HepG2 (cell line): Measurements from ENCODE around the gene CPXM2. TPM values are rescaled to one million over a fixed set of nuclear protein-coding genes. Genes with fewer than 3 reads are reported as not detected.

Experiments
- ATAC-seq: fragments of 200-7000 bp; cut with Tn5 transposase; 3 replicates; pipeline ENCODE4 v1.9.1; 2020; ENCODE audit warnings: mild to moderate bottlenecking, moderate library complexity
- BruUV-seq: library from RNA; stranded (reverse); fragments of 400-500 nt; replicated peaks from 2 replicates; lab custom pipeline; 2021; lab: Mats Ljungman, UMichigan
- CTCF ChIA-PET: fragments of 300-600 bp; formaldehyde crosslinking; extraction: SDS; loops from one replicate; lab custom pipeline; 2021; ENCODE audit warnings: low total read pairs, inconsistent platforms, low intra/inter-chr PET ratio; lab: Yijun Ruan, JAX
- POLR2A ChIA-PET: fragments of 350-600 bp; sonication (Branson Sonifier 250); formaldehyde crosslinking; loops from one replicate; lab custom pipeline; 2020; ENCODE audit warnings: antibody characterized with exemption, inconsistent platforms; lab: Yijun Ruan, JAX
- DNase-seq: peaks from one replicate; pipeline ENCODE4 v3.0.0-alpha.2; 2015; ENCODE audit warnings: low spot score
- FAIRE-seq: peaks from 3 replicates; lab custom pipeline; 2011; peaks lifted over from hg19 to GRCh38; lab: Jason Lieb, UNC
- H2AFZ ChIP-seq: one replicate; pipeline ENCODE4 v1.6.1; 2011; ENCODE audit warnings: low read length, inconsistent platforms
- H3K27ac ChIP-seq: fragments of 300-600 bp; 3 replicates; pipeline ENCODE4 v1.8.0; 2011; ENCODE audit warnings: mixed run types, mild to moderate bottlenecking, mixed read lengths, low read length, inconsistent platforms; ENCODE audit not compliant: insufficient read depth; ENCODE audit errors: extremely low read length
- H3K27me3 ChIP-seq, 2 experiments: fragments of 200-600 bp in 1 of 2; 2 replicates in 1 of 2; 3 replicates in 1 of 2; pipeline versions ENCODE4 v1.6.0 to v1.8.0; 2011; ENCODE audit warnings: low read length in 2 of 2, mild to moderate bottlenecking in 2 of 2, moderate library complexity in 2 of 2, inconsistent platforms in 1 of 2; ENCODE audit not compliant: insufficient read depth in 2 of 2, control insufficient read depth in 1 of 2
- H3K36me3 ChIP-seq, 2 experiments: fragments of 200-600 bp in 1 of 2; replicated peaks in 1 of 2; 2 replicates in 1 of 2; 3 replicates in 1 of 2; pipeline versions ENCODE4 v1.5.1 to v1.8.0; 2011; ENCODE audit warnings: low read length in 2 of 2, inconsistent platforms in 1 of 2; ENCODE audit not compliant: insufficient read depth in 2 of 2, control insufficient read depth in 1 of 2
- H3K4me1 ChIP-seq: 2 replicates; pipeline ENCODE4 v1.5.1; 2012; ENCODE audit warnings: low read length, inconsistent platforms; ENCODE audit not compliant: insufficient read depth
- H3K4me2 ChIP-seq: 2 replicates; pipeline ENCODE4 v1.6.0; 2011; ENCODE audit warnings: low read depth, low read length, inconsistent platforms
- H3K4me3 ChIP-seq, 3 experiments: fragments of 200-600 bp in 1 of 3; sonication (generic), shearing (Covaris generic) in 1 of 3; replicated peaks in 1 of 3; 2 replicates each; pipeline ENCODE4 v1.5.1; 2011 to 2016; ENCODE audit warnings: low read length in 3 of 3, inconsistent platforms in 2 of 3, low read depth in 2 of 3, mild to moderate bottlenecking in 2 of 3, control low read depth in 1 of 3, mixed read lengths in 1 of 3; ENCODE audit not compliant: insufficient read depth in 1 of 3
- H3K79me2 ChIP-seq: one replicate; pipeline ENCODE4 v1.6.1; 2011; ENCODE audit warnings: low read length, inconsistent platforms; ENCODE audit not compliant: insufficient read depth
- H3K9ac ChIP-seq: 2 replicates; pipeline ENCODE4 v1.6.0; 2011; ENCODE audit warnings: mild to moderate bottlenecking, low read depth, low read length, inconsistent platforms; ENCODE audit not compliant: insufficient read depth
- H3K9me3 ChIP-seq: 2 replicates; pipeline ENCODE4 v1.5.1; 2012; ENCODE audit warnings: mild to moderate bottlenecking, low read length
- H4K20me1 ChIP-seq: 2 replicates; pipeline ENCODE4 v1.6.0; 2011; ENCODE audit warnings: inconsistent platforms, mild to moderate bottlenecking, low read length, moderate library complexity; ENCODE audit not compliant: insufficient read depth
- ARID2 ChIP-seq: sonication (generic); formaldehyde crosslinking; IDR thresholded peaks from 2 replicates; pipeline ENCODE4 v1.8.1; 2022; ENCODE audit warnings: mild to moderate bottlenecking, missing genetic modification reagents, borderline replicate concordance
- FOXJ3 ChIP-seq: sonication (generic); formaldehyde crosslinking; IDR thresholded peaks from 2 replicates; pipeline ENCODE4 v1.4.0; 2020; ENCODE audit warnings: missing genetic modification reagents, mild to moderate bottlenecking, borderline replicate concordance
- MZF1 ChIP-seq: sonication (generic); formaldehyde crosslinking; IDR thresholded peaks from 2 replicates; pipeline ENCODE4 v1.8.1; 2023; ENCODE audit warnings: mild to moderate bottlenecking, missing genetic modification reagents, borderline replicate concordance
- NCOA2 ChIP-seq: sonication (generic); formaldehyde crosslinking; IDR thresholded peaks from 2 replicates; pipeline ENCODE4 v1.8.0; 2022; ENCODE audit warnings: inconsistent platforms
- SNAI1 ChIP-seq: sonication (generic); formaldehyde crosslinking; IDR thresholded peaks from 2 replicates; pipeline ENCODE4 v1.5.0; 2020; ENCODE audit warnings: mild to moderate bottlenecking, missing genetic modification reagents, borderline replicate concordance
- ZEB1 ChIP-seq: IDR thresholded peaks from 2 replicates; pipeline ENCODE4 v1.6.1; 2012; ENCODE audit warnings: mild to moderate bottlenecking, low read depth, inconsistent platforms; ENCODE audit not compliant: insufficient replicate concordance
- ZKSCAN8 ChIP-seq: IDR thresholded peaks from 2 replicates; pipeline ENCODE4 v1.6.1; 2016; ENCODE audit warnings: borderline replicate concordance, missing genetic modification reagents, missing compliant biosample characterization
- ZNF33A ChIP-seq: sonication (generic); formaldehyde crosslinking; IDR thresholded peaks from 2 replicates; pipeline ENCODE4 v1.5.1; 2020; ENCODE audit warnings: missing genetic modification reagents, mild to moderate bottlenecking, moderate library complexity, borderline replicate concordance
- ZNF468 ChIP-seq: sonication (generic); formaldehyde crosslinking; IDR thresholded peaks from 2 replicates; pipeline ENCODE4 v1.8.0; 2022; ENCODE audit warnings: mild to moderate bottlenecking, moderate library complexity, missing genetic modification reagents
- ZNF781 ChIP-seq: sonication (generic); formaldehyde crosslinking; IDR thresholded peaks from 2 replicates; pipeline ENCODE4 v1.5.1; 2020; ENCODE audit warnings: borderline replicate concordance, mild to moderate bottlenecking, missing genetic modification reagents; ENCODE audit errors: not compliant biosample characterization
- WGBS: methylation state at CpG from one replicate; pipeline ENCODE4 v1.1.6; 2017; ENCODE audit warnings: low lambda C conversion rate; 5-methylcytosine and 5-hydroxymethylcytosine counted together
- in situ Hi-C: cut with HindIII; loops from 2 replicates; pipeline ENCODE4 v1.10.0; 2017; ENCODE audit warnings: low pct_unique_long_range_greater_than_20kb; ENCODE audit not compliant: extremely low pct_ligation_motif_present
- intact Hi-C: fragments of 100-400 bp; cut with micrococcal nuclease; formaldehyde crosslinking; loops from one replicate; pipeline ENCODE4 v1.10.0; 2022; ENCODE audit not compliant: unreplicated experiment
- polyA plus RNA-seq, 8 experiments: library from polyadenylated mRNA; depleted of rRNA in 3 of 8; stranded (reverse) in 7 of 8; unstranded in 1 of 8; fragments of >200 nt; fragmentation: Illumina TruSeq in 4 of 8; extraction: Trizol in 4 of 8; gene quantifications; 2 replicates each; pipeline versions ENCODE4 v1.2.1 to v1.2.3, GENCODE V29; 2011 to 2016; ENCODE audit warnings: low read depth in 4 of 8, missing spikeins in 1 of 8, mixed read lengths in 1 of 8; ENCODE audit not compliant: insufficient read depth in 1 of 8
- total RNA-seq, 5 experiments: library from RNA; depleted of rRNA; stranded (reverse); fragments of >200 nt; fragmentation: Illumina TruSeq; extraction: Trizol; gene quantifications; 2 replicates each; pipeline ENCODE4 v1.2.3, GENCODE V29; 2016; ENCODE audit warnings: low read depth in 1 of 5

The CPXM2 gene
- total and polyA plus RNA-seq, 2 of the 13 experiments (the other 11 are each of a cell fraction or from before 2014, with no cell fraction given): 0.03 TPM; not detected in 1

DNA sequence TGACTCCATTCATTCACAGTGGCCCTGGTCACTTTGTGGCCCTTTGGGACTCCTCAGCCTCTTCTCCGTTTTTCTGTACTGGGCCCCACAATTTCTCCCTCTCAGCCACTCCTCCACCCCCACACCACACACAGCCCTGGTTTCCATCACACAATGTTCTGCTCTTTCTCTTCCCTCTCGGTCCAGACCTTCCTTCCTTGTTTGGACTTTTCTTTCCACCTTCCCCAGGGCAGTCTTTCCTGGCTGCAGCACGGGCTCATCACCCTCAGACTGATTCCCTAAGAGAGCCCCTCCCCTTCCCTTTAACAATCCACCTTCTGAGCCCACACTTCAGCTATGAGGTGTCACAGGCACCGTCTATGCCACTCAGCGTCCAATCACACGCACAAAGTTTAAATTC, 25.7 kb downstream of the CPXM2 start:
- Histone ChIP-seq H3K27me3 (peaks cover 2 to 5% of the 10 kb centered on the region in 2 experiments; a peak in 2 of 5 replicates), H3K79me2 (no peaks in the 10 kb centered on the region), H3K9ac (no peak overlapping the region), H3K9me3 (no peaks in the 10 kb centered on the region), H3K27ac (no peak overlapping the region), H4K20me1 (no peaks in the 10 kb centered on the region), H3K4me3 (no peak overlapping the region), H3K36me3 (no peaks in the 10 kb centered on the region), H2AFZ (no peak overlapping the region), H3K4me2 (no peak overlapping the region), H3K4me1 (peaks cover 9% of the 10 kb centered on the region)
- 40% methylated on average over 6 of the region's 6 CpGs for WGBS
- ATAC-seq (no peak), FAIRE-seq (no peak), DNase-seq (no peak)
- TF ChIP-seq ZKSCAN8 (CRISPR knock-in tag) (no peak), ARID2 (CRISPR knock-in tag) (no peak), ZEB1 (no peak), ZNF33A (CRISPR knock-in tag) (no peak), NCOA2 (CRISPR knock-in tag) (no peak), ZNF468 (CRISPR knock-in tag) (no peak), SNAI1 (CRISPR knock-in tag) (no peak), FOXJ3 (CRISPR knock-in tag) (no peak), ZNF781 (CRISPR knock-in tag) (no peak), MZF1 (CRISPR knock-in tag) (no peak)
- intact Hi-C loops: no loop called here
- in situ Hi-C loops: no loop called here
- CTCF ChIA-PET: no interaction called here
- POLR2A ChIA-PET: interaction anchor here (0.7 kb wide), 1 partner anchor 51 kb away, joined by 3 read pairs; no protein-coding TSS in a partner anchor
- BruUV-seq: no TSS peak
